ENCODE data around the gene COL15A1.

DNA sequence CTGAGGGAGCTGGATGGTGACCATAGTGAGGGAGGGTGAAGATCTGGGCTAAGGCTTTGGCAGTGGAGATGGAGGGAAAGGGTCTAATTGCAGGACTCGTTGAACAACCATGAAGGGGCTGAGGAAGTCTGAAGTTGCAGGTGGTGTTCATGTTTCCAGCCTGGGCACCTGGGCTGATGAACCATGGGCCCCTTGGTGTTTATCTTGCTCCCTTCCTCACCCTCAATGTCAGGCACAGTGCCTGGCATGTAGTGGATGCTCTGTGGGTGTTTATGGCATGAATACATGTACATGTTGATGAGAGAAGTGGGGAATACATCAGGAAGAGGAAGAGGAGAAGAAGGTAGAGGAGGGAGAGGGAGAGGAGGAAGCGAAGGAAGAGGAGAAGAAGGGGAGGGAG lies 31.3 kb upstream of the COL15A1 start:
- TF ChIP-seq, protein P1, sequence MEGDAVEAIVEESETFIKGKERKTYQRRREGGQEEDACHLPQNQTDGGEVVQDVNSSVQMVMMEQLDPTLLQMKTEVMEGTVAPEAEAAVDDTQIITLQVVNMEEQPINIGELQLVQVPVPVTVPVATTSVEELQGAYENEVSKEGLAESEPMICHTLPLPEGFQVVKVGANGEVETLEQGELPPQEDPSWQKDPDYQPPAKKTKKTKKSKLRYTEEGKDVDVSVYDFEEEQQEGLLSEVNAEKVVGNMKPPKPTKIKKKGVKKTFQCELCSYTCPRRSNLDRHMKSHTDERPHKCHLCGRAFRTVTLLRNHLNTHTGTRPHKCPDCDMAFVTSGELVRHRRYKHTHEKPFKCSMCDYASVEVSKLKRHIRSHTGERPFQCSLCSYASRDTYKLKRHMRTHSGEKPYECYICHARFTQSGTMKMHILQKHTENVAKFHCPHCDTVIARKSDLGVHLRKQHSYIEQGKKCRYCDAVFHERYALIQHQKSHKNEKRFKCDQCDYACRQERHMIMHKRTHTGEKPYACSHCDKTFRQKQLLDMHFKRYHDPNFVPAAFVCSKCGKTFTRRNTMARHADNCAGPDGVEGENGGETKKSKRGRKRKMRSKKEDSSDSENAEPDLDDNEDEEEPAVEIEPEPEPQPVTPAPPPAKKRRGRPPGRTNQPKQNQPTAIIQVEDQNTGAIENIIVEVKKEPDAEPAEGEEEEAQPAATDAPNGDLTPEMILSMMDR (IDR thresholded peaks at IDR 0.05 in 4 of 5, conservative IDR thresholded peaks at IDR 0.05 in 1 of 5), result no peak
- TF ChIP-seq POLR2A (IDR thresholded peaks at IDR 0.05), result no peak

All from gastrocnemius medialis (tissue), 4 donors.